Activated naive CD8-positive, alpha-beta T cell treated with anti-CD3 and anti-CD28 coated beads for 36 hours (primary cell): ENCODE data around the gene NEK6. TPM values are rescaled to one million over a fixed set of nuclear protein-coding genes. Genes with fewer than 3 reads are reported as not detected.

ENCODE experiments used
- DNase-seq: peaks from one replicate; pipeline ENCODE4 v3.0.0; 2021
- H3K27ac Mint-ChIP-seq: one replicate; pipeline ENCODE4 v1.8.0; 2022; ENCODE audit warnings: mild to moderate bottlenecking, moderate library complexity, mixed read lengths
- H3K27me3 Mint-ChIP-seq: one replicate; pipeline ENCODE4 v1.8.0; 2022; ENCODE audit warnings: mild to moderate bottlenecking, mixed read lengths
- H3K36me3 Mint-ChIP-seq: one replicate; pipeline ENCODE4 v1.8.0; 2021; ENCODE audit warnings: mild to moderate bottlenecking, mixed read lengths
- H3K4me1 Mint-ChIP-seq: one replicate; pipeline ENCODE4 v1.8.0; 2021; ENCODE audit warnings: mixed read lengths
- H3K4me3 Mint-ChIP-seq: one replicate; pipeline ENCODE4 v1.8.0; 2022; ENCODE audit warnings: mild to moderate bottlenecking, moderate library complexity, mixed read lengths
- H3K9me3 Mint-ChIP-seq: one replicate; pipeline ENCODE4 v1.8.0; 2022; ENCODE audit warnings: mixed read lengths
- total RNA-seq, 2 experiments: library from RNA; stranded (reverse); gene quantifications; one replicate each; pipeline ENCODE4 v1.2.3, GENCODE V29; 2021

NEK6 gene
- total RNA-seq: 10 to 100 TPM; 18.8 to 19.4 TPM

GRCh38 chr9:124257844-124258606 is at the start of gene NEK6:
Gene NEK6 (plus strand): TSS chr9:124257949. CDS start chr9:124301965, 44,016 bp downstream.
- Mint-ChIP-seq H3K4me1 (peaks cover 41% of the 10 kb centered on the region), H3K27ac (peak within 1 kb of the TSS; percentile 84), H3K4me3 (peak within 1 kb of the TSS; percentile 89), H3K36me3 (peaks cover 7% of the 10 kb centered on the region), H3K9me3 (no peaks in the 10 kb centered on the region), H3K27me3 (peaks cover 71% of the 10 kb centered on the region)
- peak; percentile 36 for DNase-seq

DNA sequence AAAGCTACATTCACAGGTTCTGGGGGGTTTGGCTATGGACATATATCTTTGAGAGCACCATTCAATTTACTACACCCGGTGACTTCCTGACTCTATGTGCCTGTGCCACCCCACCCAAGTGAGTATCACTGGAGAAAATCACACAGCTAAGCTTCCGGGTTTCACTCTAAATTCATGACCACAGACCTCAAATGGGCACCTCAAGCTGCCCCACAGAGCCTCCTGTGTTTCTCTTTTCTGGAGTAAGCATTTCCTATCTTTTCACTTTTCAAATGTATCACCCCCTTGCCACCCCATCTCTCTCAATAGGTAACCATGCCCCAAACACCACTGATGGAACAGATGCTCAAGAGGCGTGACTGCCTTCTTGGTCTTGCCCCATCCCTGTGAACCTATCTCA is 49.2 kb upstream of the NEK6 start:
- Mint-ChIP-seq H3K9me3 (no peaks in the 10 kb centered on the region), H3K27ac (peak overlapping the region; percentile 2), H3K27me3 (peaks cover 6% of the 10 kb centered on the region), H3K36me3 (no peaks in the 10 kb centered on the region), H3K4me1 (peaks cover 31% of the 10 kb centered on the region), H3K4me3 (no peak overlapping the region)
- no peak for DNase-seq

- Mint-ChIP-seq H3K27me3 (peaks cover 6% of the 10 kb centered on the region), H3K9me3 (no peaks in the 10 kb centered on the region), H3K4me3 (no peak overlapping the region), H3K4me1 (peaks cover 29% of the 10 kb centered on the region), H3K27ac (no peak overlapping the region), H3K36me3 (no peaks in the 10 kb centered on the region)
- no peak for DNase-seq
Measured at GRCh38 chr9:124209279-124209678, 48.5 kb upstream of the NEK6 start.

- H3K4me1 Mint-ChIP-seq: peaks cover 32% of the 10 kb centered on the region
- H3K4me3 Mint-ChIP-seq: no peak overlapping the region
- H3K27ac Mint-ChIP-seq: no peak overlapping the region
- DNase-seq: no peak
- no peaks in the 10 kb centered on the region for H3K36me3 Mint-ChIP-seq
- H3K9me3 Mint-ChIP-seq: no peaks in the 10 kb centered on the region
- H3K27me3 Mint-ChIP-seq: peaks cover 6% of the 10 kb centered on the region
Measured at GRCh38 chr9:124209774-124210173, 48.0 kb upstream of the NEK6 start.

DNA sequence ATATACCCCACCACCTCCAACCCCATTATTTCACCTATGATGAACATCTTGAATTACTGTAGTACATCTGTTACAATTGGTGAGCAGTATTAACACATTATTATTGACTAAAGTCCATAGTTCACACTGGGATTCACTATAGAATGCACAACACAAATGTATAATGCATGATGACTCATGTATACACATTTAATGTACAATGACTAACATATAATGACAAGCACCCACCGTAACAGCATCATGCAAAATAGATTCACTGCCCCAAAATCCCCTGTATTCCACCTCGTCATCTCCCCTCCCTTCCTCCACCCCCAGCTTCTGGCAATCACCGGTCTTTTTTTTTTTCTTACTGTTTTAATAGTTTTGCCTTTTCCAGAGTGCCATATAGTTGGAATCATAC is 47.1 kb upstream of the NEK6 start:
- Mint-ChIP-seq H3K27me3 (peaks cover 6% of the 10 kb centered on the region), H3K36me3 (no peaks in the 10 kb centered on the region)
- DNase-seq: peak; percentile 44

GRCh38 chr9:124212381-124213050 is 45.2 kb upstream of the NEK6 start:
- DNase-seq: no peak

More for the DNA sequence above, 47.1 kb upstream of the NEK6 start:
- Mint-ChIP-seq H3K4me1 (peaks cover 42% of the 10 kb centered on the region), H3K4me3 (no peak overlapping the region), H3K27ac (peak overlapping the region; percentile 47), H3K9me3 (no peaks in the 10 kb centered on the region)

DNA sequence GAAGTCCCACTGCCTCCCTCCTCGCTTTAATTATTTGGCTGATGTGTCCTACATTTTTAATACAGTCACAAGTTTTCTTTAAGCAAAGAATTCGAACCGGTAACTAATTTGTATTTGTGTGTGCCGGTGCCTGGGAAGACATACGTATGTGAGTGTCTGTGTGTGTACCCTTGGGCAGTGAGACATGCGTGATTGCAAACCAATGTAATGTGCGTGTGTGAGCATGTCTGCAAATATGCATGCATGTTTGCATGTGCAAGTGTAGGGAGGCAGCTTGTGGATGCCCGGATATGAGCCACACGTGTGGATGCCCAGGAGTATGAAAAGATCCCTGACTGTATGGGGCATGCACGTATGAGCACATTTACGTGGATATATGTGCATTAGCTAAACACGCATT is 44.4 kb upstream of the NEK6 start:
- Mint-ChIP-seq H3K4me1 (peaks cover 66% of the 10 kb centered on the region), H3K27me3 (peaks cover 6% of the 10 kb centered on the region), H3K9me3 (no peaks in the 10 kb centered on the region), H3K4me3 (no peak overlapping the region), H3K36me3 (no peaks in the 10 kb centered on the region), H3K27ac (no peak overlapping the region)
- no peak for DNase-seq

More at GRCh38 chr9:124212381-124213050, 45.2 kb upstream of the NEK6 start:
- Mint-ChIP-seq H3K27me3 (peaks cover 6% of the 10 kb centered on the region), H3K4me1 (peaks cover 60% of the 10 kb centered on the region), H3K27ac (peak overlapping the region; percentile 65), H3K36me3 (no peaks in the 10 kb centered on the region), H3K4me3 (no peak overlapping the region), H3K9me3 (no peaks in the 10 kb centered on the region)

GRCh38 chr9:124214116-124214515 is 43.6 kb upstream of the NEK6 start:
- Mint-ChIP-seq H3K9me3 (no peaks in the 10 kb centered on the region), H3K27me3 (peaks cover 6% of the 10 kb centered on the region), H3K27ac (no peak overlapping the region), H3K4me3 (no peak overlapping the region), H3K4me1 (peaks cover 66% of the 10 kb centered on the region), H3K36me3 (no peaks in the 10 kb centered on the region)
- no peak for DNase-seq

GRCh38 chr9:124214596-124215367 is 43.0 kb upstream of the NEK6 start:
- no peak for DNase-seq
- Mint-ChIP-seq H3K4me1 (peaks cover 64% of the 10 kb centered on the region), H3K9me3 (no peaks in the 10 kb centered on the region), H3K4me3 (no peak overlapping the region), H3K27me3 (peaks cover 6% of the 10 kb centered on the region), H3K36me3 (no peaks in the 10 kb centered on the region), H3K27ac (no peak overlapping the region)

DNA sequence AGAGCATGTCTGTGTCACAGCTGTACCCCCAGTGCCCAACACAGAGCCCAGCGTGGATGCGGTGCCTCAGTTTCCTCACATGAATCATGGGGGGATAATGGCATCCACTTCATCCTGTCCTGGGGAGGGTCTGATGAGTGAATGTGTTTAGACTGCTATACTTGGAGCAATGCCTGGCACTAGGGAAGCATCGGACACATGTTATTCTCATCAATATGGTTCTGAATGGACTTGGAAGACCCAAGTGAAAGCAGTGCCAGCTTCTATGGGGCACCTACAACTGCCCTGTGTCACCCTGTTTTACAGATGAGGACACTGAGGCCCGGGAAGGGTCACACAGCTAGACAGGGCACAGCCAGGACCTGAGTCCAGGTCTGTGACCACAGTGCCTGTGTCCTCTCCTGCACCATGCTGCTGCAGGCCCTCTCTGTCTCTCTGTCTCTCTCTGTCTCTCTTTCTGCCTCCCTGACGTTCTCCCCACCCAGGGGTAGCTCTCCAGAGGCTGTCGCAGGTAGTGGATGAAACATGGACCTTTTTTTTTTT is 42.3 kb upstream of the NEK6 start:
- DNase-seq: no peak
- Mint-ChIP-seq H3K9me3 (no peaks in the 10 kb centered on the region), H3K27me3 (peaks cover 6% of the 10 kb centered on the region), H3K36me3 (no peaks in the 10 kb centered on the region), H3K4me3 (no peak overlapping the region), H3K27ac (no peak overlapping the region), H3K4me1 (peaks cover 64% of the 10 kb centered on the region)

- H3K36me3 Mint-ChIP-seq: no peaks in the 10 kb centered on the region
- H3K27ac Mint-ChIP-seq: peak overlapping the region; percentile 82
- no peaks in the 10 kb centered on the region for H3K9me3 Mint-ChIP-seq
- peaks cover 6% of the 10 kb centered on the region for H3K27me3 Mint-ChIP-seq
- H3K4me1 Mint-ChIP-seq: peaks cover 60% of the 10 kb centered on the region
- no peak overlapping the region for H3K4me3 Mint-ChIP-seq
- DNase-seq: no peak
Measured at GRCh38 chr9:124215956-124216355, 41.8 kb upstream of the NEK6 start.

DNA sequence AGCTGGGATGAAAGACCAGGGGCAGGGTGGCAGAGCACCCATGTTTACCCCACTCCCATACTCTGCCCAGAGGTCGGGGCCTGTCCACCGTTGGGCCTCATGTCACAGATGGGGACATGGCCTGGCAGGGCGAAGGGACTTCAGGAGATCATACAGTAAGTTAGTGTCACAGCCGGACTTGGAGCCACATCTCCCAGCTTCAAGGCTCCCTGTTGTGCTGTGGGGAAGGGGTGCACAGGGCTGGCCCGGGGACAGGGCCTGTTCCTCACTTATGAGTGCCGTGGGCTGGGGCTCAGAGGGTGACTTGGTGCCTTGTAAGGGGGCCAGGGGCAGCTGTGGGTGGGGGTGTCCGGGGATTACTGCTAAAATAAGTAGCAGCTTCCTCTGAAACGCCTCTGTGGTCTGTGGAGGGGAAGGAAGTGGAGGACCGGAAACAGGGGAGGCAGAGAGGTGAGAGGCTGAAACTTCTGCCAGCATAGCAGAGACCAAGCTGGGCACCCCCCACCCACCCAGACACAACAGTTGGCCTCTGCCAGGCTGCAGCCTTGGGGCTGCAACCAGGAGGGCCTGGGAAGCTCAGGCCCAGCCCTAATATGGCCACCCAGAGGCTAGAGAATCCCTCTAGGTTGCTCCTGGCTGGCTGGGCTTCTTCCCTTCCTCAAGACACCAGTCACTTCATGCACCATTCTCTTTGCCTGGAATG is 41.1 kb upstream of the NEK6 start:
- Mint-ChIP-seq H3K27me3 (peaks cover 6% of the 10 kb centered on the region), H3K27ac (peak overlapping the region; percentile 82), H3K4me1 (peaks cover 54% of the 10 kb centered on the region), H3K9me3 (no peaks in the 10 kb centered on the region), H3K36me3 (no peaks in the 10 kb centered on the region), H3K4me3 (no peak overlapping the region)
- peak; percentile 66 for DNase-seq

DNA sequence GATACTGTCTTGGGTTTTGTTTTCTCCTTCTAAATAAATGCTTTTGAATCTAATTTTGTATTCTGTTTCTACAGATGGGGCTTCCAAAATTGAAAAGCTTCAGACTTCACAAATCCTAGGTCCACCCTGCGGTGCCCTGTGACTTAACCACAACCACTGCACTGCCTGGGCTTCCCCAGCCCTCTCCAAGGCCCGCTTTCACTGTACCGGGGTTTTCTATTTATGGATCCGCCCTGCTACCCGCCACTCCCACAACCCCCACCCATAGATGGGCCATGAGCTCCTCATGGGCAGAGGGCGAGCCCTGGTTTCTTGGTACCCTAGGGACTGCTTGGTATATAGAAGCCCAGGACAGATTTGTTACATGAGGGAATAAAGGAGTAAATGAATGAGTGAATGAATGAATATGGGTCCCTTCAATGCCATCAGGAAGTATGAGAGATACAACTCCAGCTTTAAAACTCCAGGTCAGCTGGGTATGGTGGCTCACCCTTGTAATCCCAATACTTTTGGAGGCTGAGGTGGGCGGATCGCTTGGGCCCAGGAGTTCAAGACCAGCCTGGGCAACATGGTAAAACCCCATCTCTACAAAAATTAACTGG is 39.8 kb upstream of the NEK6 start:
- Mint-ChIP-seq H3K36me3 (no peaks in the 10 kb centered on the region), H3K4me1 (peaks cover 52% of the 10 kb centered on the region), H3K4me3 (no peak overlapping the region), H3K9me3 (no peaks in the 10 kb centered on the region), H3K27ac (peak overlapping the region; percentile 32), H3K27me3 (no peaks in the 10 kb centered on the region)
- no peak for DNase-seq

GRCh38 chr9:124218438-124218982 is 39.2 kb upstream of the NEK6 start:
- H3K27me3 Mint-ChIP-seq: no peaks in the 10 kb centered on the region
- H3K4me1 Mint-ChIP-seq: peaks cover 52% of the 10 kb centered on the region
- no peaks in the 10 kb centered on the region for H3K9me3 Mint-ChIP-seq
- DNase-seq: peak; percentile 63
- peak overlapping the region; percentile 70 for H3K27ac Mint-ChIP-seq
- no peaks in the 10 kb centered on the region for H3K36me3 Mint-ChIP-seq
- H3K4me3 Mint-ChIP-seq: no peak overlapping the region
